Epithelial cell of proximal tubule (primary cell): ENCODE results near the gene PLA2G7. TPM values are rescaled to one million over a fixed set of nuclear protein-coding genes. Genes with fewer than 3 reads are reported as not detected.
"Not testable (repeated sequence)": the region's sequence is repeated elsewhere in the genome, so short reads cannot be mapped to it uniquely, and the experiment has no call there.

Experiments used
- DNase-seq: peaks from one replicate; pipeline ENCODE4 v3.0.0-alpha.2; 2011; ENCODE audit warnings: low read depth
- H3K4me3 ChIP-seq: 2 replicates; pipeline ENCODE4 v1.5.1; 2011; ENCODE audit warnings: low read depth, mild to moderate bottlenecking, low read length
- total RNA-seq: library from RNA; depleted of rRNA; stranded (reverse); fragments of >200 nt; gene quantifications from 2 replicates; pipeline ENCODE4 v1.2.3, GENCODE V29; 2015
- TF ChIP-seq, protein P1 (sequence below): conservative IDR thresholded peaks from 2 replicates; pipeline ENCODE4 v1.5.1; 2012; ENCODE audit warnings: low read depth, mild to moderate bottlenecking, low read length

PLA2G7 gene
- total RNA-seq, 1 donor from 2014 or later: 0.23 TPM

DNA sequence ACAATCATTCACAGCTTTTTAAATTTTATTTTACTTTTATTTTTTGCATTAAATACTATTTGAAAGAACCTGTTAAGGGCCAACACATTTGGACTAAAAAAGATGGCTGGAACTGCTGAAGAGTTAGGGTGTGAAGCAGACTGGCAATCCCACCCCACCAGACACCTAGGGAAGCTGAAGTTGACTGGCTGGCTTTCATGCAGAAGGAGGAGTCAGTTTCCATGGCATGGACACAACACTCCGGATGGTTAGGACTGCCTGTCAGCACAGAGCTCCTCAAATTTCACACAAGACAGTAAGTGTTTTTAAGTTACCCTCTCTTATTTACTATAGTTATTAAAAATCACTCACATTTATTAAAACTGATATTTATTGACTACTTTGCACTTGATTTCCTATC lies 11.5 kb upstream of the PLA2G7 start, which contains the start of gene ANKRD66:
TSS of gene ANKRD66 (plus strand) at position 238 of the 400 bp plus-strand sequence. CDS start 5,016 bp downstream, outside the sequence.
- TF ChIP-seq, protein P1, sequence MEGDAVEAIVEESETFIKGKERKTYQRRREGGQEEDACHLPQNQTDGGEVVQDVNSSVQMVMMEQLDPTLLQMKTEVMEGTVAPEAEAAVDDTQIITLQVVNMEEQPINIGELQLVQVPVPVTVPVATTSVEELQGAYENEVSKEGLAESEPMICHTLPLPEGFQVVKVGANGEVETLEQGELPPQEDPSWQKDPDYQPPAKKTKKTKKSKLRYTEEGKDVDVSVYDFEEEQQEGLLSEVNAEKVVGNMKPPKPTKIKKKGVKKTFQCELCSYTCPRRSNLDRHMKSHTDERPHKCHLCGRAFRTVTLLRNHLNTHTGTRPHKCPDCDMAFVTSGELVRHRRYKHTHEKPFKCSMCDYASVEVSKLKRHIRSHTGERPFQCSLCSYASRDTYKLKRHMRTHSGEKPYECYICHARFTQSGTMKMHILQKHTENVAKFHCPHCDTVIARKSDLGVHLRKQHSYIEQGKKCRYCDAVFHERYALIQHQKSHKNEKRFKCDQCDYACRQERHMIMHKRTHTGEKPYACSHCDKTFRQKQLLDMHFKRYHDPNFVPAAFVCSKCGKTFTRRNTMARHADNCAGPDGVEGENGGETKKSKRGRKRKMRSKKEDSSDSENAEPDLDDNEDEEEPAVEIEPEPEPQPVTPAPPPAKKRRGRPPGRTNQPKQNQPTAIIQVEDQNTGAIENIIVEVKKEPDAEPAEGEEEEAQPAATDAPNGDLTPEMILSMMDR: no peak
- H3K4me3 ChIP-seq: no peak within 1 kb of the TSS
- no peak for DNase-seq

DNA sequence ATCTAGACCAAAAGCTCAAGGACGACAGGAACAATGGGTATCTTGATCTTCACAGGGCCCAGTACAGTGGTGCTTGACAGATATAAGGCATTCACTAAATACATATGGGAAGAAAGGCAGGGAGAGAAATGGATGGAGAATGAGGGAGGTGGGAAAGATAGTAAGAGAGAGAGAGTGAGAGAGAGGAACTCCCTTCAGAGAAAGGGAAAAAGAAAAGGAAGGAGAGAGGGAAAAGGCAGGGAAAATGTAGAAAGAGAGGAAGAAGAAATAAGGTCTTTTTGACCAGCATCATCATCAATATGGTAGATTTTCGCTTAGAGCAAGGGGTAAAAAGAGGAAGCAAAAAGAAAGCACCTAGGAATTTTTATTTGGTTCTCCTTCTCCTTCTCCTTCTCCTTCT lies 10.8 kb upstream of the PLA2G7 start:
- TF ChIP-seq, protein P1: no peak

GRCh38 chr6:46744159-46744725 lies 9.1 kb upstream of the PLA2G7 start:
- not testable (repeated sequence) for DNase-seq, H3K4me3 ChIP-seq

More for the DNA sequence above, 10.8 kb upstream of the PLA2G7 start:
- no peak for DNase-seq
- H3K4me3 ChIP-seq: no peak overlapping the region

DNA sequence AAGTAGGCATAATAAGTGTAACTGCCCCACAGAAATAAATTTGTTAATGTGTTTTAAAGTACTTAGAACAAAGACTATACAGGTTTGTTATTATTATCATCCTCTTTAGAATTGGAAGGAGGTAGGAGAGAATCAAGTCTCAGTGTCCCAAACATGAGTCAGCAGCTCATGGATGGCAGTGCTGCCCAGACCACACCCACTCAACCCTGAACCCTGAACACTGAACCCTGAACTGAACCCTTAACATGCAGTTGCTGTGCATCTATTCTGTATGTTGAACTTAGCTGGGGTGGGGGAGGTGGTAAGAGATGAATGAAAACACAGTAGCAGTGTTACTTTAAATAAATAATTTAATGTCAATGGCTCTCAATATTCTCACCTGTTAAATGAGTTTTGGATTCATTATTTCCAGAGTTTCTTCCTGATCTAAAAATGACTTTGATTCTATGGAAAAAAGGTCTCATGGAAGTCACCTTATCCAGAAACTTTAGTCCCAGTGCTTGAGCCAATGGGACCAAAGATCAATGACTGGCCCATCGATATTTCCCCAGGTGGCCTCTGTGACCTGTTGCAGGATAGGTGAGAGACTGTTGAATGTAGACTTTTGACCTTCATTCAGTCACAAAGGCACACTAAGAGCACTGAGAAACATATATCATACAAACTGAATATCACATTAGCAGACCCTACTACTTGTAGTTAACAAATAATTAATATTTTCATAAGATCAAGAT lies 8.4 kb upstream of the PLA2G7 start:
- no peak for DNase-seq
- TF ChIP-seq, protein P1: no peak
- H3K4me3 ChIP-seq: no peak overlapping the region

- DNase-seq: no peak
- TF ChIP-seq, protein P1: no peak
Measured at GRCh38 chr6:46741910-46742309, 6.7 kb upstream of the PLA2G7 start.

GRCh38 chr6:46741482-46741881 lies 6.3 kb upstream of the PLA2G7 start:
- TF ChIP-seq, protein P1: no peak
- no peak overlapping the region for H3K4me3 ChIP-seq
- no peak for DNase-seq

More at GRCh38 chr6:46741910-46742309, 6.7 kb upstream of the PLA2G7 start:
- no peak overlapping the region for H3K4me3 ChIP-seq

DNA sequence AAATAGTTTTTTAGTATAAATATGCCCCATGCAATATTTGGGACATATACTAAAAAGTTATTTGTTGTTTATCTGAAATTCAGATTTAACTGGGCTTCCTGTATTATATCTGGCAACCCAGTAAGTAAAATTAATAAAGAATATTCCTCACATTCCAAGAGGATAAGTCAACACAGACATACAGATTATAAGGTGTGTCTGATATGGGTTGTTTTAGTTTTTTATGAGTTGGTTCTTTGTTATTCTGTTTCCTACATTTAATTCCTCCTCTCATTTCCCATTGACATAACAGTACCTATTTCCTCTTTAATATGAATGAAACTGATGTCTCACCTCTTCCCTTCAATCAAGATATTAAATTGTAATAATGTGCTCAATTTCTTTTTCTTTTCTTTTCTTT lies 1.7 kb upstream of the PLA2G7 start:
- DNase-seq: no peak
- TF ChIP-seq, protein P1: no peak
- no peak overlapping the region for H3K4me3 ChIP-seq
